ENCODE data around the gene EYS. TPM values are rescaled to one million over a fixed set of nuclear protein-coding genes. Genes with fewer than 3 reads are reported as not detected.

The EYS gene
- total RNA-seq, 4 donors from 2014 or later, result 0.15 TPM; not detected in 3

DNA sequence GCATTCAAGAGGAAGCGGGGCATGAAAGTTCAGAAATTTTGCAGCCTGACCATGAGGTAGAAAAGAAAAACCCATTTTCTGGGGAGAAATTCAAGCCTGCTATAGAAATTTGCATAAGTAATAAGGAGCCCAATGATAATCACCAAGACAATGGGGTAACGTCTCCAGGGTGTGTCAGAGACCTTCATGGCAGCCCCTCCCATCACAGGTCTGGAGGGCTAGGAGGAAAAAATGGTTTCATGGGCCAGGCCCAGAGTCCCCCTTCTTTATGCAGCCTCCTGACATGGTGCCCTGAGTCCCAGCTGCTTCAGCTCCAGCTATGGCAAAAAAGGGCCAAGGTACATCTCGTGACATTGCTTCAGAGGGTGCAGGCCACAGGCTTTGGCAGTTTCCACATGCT lies 618.5 kb downstream of the EYS start:
- Histone ChIP-seq H3K27ac (no peak overlapping the region), H3K9me3 (no peaks in the 10 kb centered on the region), H3K36me3 (no peaks in the 10 kb centered on the region), H3K4me1 (no peaks in the 10 kb centered on the region), H3K4me3 (no peak overlapping the region), H3K27me3 (no peaks in the 10 kb centered on the region)
- TF ChIP-seq EP300 (IDR thresholded peaks at IDR 0.05), result no peak
- no peak for TF ChIP-seq POLR2AphosphoS5 (IDR thresholded peaks at IDR 0.05)
- TF ChIP-seq, protein P1, sequence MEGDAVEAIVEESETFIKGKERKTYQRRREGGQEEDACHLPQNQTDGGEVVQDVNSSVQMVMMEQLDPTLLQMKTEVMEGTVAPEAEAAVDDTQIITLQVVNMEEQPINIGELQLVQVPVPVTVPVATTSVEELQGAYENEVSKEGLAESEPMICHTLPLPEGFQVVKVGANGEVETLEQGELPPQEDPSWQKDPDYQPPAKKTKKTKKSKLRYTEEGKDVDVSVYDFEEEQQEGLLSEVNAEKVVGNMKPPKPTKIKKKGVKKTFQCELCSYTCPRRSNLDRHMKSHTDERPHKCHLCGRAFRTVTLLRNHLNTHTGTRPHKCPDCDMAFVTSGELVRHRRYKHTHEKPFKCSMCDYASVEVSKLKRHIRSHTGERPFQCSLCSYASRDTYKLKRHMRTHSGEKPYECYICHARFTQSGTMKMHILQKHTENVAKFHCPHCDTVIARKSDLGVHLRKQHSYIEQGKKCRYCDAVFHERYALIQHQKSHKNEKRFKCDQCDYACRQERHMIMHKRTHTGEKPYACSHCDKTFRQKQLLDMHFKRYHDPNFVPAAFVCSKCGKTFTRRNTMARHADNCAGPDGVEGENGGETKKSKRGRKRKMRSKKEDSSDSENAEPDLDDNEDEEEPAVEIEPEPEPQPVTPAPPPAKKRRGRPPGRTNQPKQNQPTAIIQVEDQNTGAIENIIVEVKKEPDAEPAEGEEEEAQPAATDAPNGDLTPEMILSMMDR (IDR thresholded peaks at IDR 0.05), result no peak
- TF ChIP-seq POLR2A (IDR thresholded peaks at IDR 0.05), result no peak
- WGBS, 2 donors (ENCODE audit: low coverage in 1 of 2), result 88 to 100% methylated on average over 1 to 3 of the region's 3 CpGs
- ATAC-seq, result no peak

DNA sequence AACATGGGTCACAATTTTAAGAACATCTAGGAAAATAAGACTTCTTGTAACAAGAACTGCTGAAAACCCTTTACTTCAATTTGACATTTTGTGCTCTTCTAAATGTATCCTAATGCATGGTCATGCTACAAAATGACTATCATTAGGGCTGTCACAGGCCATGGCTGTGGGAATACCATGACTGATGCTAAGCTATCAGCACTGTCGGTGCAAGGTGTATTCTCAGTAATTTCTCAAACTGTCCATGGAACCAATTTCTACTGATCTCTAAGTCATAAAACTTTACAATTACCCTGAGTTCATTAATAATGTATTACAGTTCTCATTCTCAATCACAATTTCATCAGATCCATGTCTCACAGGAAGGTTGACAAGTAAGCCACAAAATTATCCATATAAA lies 625.3 kb downstream of the EYS start:
- no peak for ATAC-seq
- 89 to 94% methylated on average over 1 of the region's 1 CpG for WGBS, 2 donors (ENCODE audit: low coverage in 1 of 2)
- Histone ChIP-seq H3K9me3 (no peaks in the 10 kb centered on the region), H3K4me1 (no peaks in the 10 kb centered on the region), H3K27me3 (no peaks in the 10 kb centered on the region), H3K27ac (no peak overlapping the region), H3K4me3 (no peak overlapping the region), H3K36me3 (no peaks in the 10 kb centered on the region)
- TF ChIP-seq POLR2A (IDR thresholded peaks at IDR 0.05) (no peak), EP300 (IDR thresholded peaks at IDR 0.05) (no peak), POLR2AphosphoS5 (IDR thresholded peaks at IDR 0.05) (no peak)
- TF ChIP-seq, protein P1 (IDR thresholded peaks at IDR 0.05), result no peak

DNA sequence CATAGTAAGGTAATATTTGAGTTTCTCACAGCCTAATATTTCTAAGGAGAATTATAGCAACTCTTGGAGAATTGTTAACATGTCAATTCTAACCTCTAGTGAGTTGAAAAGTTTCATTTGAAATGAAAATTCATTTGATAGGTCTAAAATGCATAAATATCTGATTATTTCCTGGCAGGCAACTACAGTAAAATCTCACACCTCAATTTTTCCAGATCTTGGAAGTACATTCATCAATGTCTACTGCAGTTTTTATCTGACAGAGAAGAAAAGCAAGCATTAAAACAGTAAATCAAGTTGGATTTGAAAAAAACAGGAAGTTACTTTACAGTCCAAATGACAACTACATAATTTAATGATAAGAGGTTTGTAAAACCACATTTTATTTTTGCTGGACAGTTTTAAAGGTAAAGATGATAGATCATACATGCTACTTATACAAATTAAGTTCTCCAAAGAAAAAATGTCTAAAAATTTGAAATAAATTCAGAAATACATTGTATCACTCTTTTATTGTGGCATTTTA lies 631.3 kb downstream of the EYS start:
- Histone ChIP-seq H3K4me3 (no peak overlapping the region), H3K4me1 (no peaks in the 10 kb centered on the region), H3K9me3 (no peaks in the 10 kb centered on the region), H3K27me3 (no peaks in the 10 kb centered on the region), H3K36me3 (no peaks in the 10 kb centered on the region), H3K27ac (no peak overlapping the region)
- TF ChIP-seq POLR2AphosphoS5 (IDR thresholded peaks at IDR 0.05), result no peak
- no peak for TF ChIP-seq POLR2A (IDR thresholded peaks at IDR 0.05)
- TF ChIP-seq, protein P1 (IDR thresholded peaks at IDR 0.05), result no peak
- no peak for TF ChIP-seq EP300 (IDR thresholded peaks at IDR 0.05)
- no peak for ATAC-seq

DNA sequence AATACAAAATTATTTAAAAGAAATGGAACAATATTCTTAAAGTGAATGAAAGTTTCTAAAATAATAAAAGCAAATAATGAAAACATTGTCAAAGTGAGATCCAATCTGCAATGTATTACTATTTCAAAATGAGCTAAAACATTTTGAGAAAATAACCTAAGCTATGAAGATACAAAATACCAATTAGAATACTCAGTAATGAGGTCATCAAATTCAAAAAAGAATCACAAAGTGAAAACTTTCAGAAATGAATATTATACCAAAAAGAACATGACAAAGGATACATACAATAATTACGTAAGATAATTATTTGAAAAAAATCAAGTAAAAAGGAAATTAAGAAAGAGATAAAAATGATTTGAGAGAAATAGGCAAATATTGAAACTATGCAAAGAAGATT lies 634.5 kb downstream of the EYS start:
- Histone ChIP-seq H3K36me3 (no peaks in the 10 kb centered on the region), H3K27me3 (no peaks in the 10 kb centered on the region), H3K4me1 (no peaks in the 10 kb centered on the region), H3K4me3 (no peak overlapping the region), H3K27ac (no peak overlapping the region), H3K9me3 (no peaks in the 10 kb centered on the region)
- WGBS, 2 donors (ENCODE audit: low coverage in 1 of 2), result 71 to 86% methylated on average over 1 of the region's 1 CpG
- TF ChIP-seq POLR2A (IDR thresholded peaks at IDR 0.05), result no peak
- TF ChIP-seq, protein P1 (IDR thresholded peaks at IDR 0.05), result no peak
- TF ChIP-seq EP300 (IDR thresholded peaks at IDR 0.05), result no peak
- TF ChIP-seq POLR2AphosphoS5 (IDR thresholded peaks at IDR 0.05), result no peak
- no peak for ATAC-seq

DNA sequence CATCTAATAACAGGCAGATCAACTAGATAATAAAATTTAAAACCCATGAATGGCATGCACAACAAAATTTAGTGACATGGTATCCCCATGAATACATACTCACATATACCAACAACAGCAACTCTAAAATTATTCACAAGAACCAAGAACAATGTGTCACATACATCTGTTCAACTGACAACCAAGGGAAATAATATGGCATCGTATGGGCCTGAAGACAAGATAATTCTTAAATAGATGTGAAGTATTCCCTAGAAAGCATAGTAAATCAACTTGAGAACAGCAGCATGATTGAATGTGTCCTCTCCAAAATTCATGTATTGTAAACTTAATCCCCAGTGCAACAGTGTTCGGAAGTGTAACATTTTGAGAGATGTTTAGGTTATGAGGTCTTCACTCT lies 635.5 kb downstream of the EYS start:
- Histone ChIP-seq H3K4me1 (no peaks in the 10 kb centered on the region), H3K27ac (no peak overlapping the region), H3K4me3 (no peak overlapping the region), H3K27me3 (no peaks in the 10 kb centered on the region), H3K9me3 (no peaks in the 10 kb centered on the region), H3K36me3 (no peaks in the 10 kb centered on the region)
- WGBS, 2 donors (ENCODE audit: low coverage in 1 of 2), result 47 to 89% methylated on average over 2 of the region's 2 CpGs
- no peak for TF ChIP-seq EP300 (IDR thresholded peaks at IDR 0.05)
- no peak for ATAC-seq

All from gastroesophageal sphincter (tissue), 4 donors.